GM12872 (cell line): Measurements from ENCODE around the gene PPP1R15A.

Experiments used
- TF ChIP-seq, protein P1 (sequence below): IDR thresholded peaks from 3 replicates; pipeline ENCODE4 v1.5.1; 2011; ENCODE audit warnings: low read depth, mild to moderate bottlenecking, low read length, moderate library complexity; ENCODE audit not compliant: insufficient read depth

PPP1R15A gene

DNA sequence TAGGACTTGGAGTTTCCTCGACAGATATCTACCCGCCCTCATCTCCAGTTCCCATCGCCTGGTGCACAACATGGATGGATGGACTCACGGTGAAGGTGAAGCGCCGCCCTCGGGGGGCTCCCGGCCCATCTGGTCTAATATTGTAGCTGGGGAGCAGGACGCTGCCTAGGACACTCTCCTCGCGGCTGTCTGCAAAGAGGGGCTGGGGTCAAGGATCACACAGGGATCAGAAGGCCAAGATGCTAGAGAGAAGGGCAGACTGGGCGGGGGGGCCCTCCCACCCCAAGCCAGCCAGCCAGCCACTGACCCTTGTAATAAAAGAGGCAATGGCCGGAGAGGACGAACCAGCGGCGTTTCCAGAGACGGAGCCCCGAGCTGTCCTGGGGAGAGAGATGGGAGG lies 10.9 kb upstream of the PPP1R15A start:
- TF ChIP-seq, protein P1, sequence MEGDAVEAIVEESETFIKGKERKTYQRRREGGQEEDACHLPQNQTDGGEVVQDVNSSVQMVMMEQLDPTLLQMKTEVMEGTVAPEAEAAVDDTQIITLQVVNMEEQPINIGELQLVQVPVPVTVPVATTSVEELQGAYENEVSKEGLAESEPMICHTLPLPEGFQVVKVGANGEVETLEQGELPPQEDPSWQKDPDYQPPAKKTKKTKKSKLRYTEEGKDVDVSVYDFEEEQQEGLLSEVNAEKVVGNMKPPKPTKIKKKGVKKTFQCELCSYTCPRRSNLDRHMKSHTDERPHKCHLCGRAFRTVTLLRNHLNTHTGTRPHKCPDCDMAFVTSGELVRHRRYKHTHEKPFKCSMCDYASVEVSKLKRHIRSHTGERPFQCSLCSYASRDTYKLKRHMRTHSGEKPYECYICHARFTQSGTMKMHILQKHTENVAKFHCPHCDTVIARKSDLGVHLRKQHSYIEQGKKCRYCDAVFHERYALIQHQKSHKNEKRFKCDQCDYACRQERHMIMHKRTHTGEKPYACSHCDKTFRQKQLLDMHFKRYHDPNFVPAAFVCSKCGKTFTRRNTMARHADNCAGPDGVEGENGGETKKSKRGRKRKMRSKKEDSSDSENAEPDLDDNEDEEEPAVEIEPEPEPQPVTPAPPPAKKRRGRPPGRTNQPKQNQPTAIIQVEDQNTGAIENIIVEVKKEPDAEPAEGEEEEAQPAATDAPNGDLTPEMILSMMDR: no peak

GRCh38 chr19:48862827-48863226 lies 9.4 kb upstream of the PPP1R15A start:
- TF ChIP-seq, protein P1: no peak

GRCh38 chr19:48866692-48867091 lies 5.5 kb upstream of the PPP1R15A start:
- TF ChIP-seq, protein P1: no peak

DNA sequence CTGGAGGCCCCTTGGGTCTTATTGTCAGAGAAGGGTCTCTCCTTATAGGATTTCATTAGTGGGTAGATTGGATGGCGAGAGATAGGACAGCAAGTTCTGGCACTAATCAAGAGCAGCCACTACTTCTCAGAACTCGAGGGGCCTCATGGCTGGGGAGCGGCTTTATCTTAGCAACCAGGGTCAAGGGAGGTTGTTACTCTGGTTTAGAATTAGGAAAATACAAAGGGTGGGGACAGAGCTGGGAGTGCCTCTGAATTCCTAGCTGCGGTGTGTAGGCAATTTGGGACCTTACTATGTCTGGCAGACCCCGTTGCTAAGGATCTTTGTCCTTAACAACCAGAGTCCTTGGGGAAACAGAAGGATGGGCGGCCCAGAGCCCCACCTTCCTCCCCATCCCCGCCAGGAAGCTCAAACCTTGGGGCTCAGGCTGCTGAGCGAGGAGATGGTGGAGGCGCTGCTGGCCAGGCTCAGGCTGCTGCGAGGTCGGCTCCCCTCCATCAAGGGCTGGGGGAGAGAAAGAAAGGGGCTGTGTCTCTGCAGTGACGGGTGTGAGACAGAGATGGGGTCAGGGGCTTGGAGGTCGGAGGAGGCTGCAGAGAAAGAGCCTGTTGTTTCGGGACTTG lies 5.0 kb upstream of the PPP1R15A start:
- TF ChIP-seq, protein P1: no peak

DNA sequence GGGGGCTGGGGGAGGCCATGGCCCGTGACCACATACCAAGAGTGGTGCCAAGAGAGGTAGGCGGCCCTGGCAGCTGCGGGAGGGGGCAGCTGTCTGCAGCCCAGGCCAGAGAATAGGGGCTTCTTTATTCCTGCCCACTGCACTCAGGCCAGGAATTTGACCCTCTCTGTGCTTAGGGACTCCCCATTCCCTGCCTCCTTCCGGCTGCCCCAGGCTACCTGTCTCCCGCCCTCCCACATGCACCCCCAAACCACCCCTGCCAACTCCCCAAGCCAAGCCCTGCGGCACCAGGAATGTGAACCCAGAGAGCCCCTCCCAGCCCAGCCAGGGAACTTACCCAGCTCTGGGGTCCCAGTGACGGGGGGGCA lies 4.5 kb upstream of the PPP1R15A start:
- TF ChIP-seq, protein P1: no peak

GRCh38 chr19:48868114-48868886 lies 3.9 kb upstream of the PPP1R15A start, which contains the start of gene PLEKHA4:
TSS of gene PLEKHA4 (minus strand) at chr19:48868617. CDS start at chr19:48867620, 997 bp downstream.
- TF ChIP-seq, protein P1: no peak

GRCh38 chr19:48870048-48870447 lies 2.2 kb upstream of the PPP1R15A start:
- TF ChIP-seq, protein P1: no peak
